ENCODE results near the gene NEURL3.
"Not testable (repeated sequence)": the region's sequence is repeated elsewhere in the genome, so short reads cannot be mapped to it uniquely, and the experiment has no call there.

NEURL3 gene

DNA sequence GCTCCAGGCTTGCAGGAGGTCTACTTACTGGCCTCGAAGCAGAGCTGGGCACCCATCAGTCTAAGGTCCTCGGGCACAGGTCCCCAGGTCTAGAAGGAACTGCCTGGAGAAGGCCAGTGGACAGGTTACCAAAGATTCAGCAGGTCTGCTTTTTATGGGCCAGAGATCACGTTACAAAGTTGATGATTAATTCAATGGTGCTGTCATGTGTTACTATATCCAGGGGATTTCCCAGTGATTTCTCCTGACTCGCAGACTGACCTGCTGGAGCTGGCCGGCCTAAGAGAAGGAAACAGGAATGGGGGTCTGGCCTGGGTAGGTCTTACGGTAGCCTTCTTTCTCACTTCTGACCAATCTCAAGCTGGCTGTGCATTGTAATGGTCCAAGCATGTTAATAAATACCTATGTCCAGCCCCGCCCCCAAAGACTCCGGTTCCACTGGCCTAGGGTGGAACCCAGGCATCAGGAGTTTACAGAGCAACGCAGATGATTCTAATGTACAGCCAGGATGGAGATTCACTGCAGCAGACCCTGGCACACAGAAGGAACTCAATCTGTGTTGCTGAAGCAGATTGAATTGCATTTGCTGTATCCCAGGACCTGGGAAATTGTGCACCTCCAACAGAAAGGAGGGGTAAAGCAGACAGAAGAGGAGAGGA, at the start of gene NEURL3:
Gene NEURL3, minus strand, starts transcription at position 127 of the 659 bp plus-strand sequence. Its CDS starts 71 bp downstream, at position 56.
- no peak for DNase-seq

DNA sequence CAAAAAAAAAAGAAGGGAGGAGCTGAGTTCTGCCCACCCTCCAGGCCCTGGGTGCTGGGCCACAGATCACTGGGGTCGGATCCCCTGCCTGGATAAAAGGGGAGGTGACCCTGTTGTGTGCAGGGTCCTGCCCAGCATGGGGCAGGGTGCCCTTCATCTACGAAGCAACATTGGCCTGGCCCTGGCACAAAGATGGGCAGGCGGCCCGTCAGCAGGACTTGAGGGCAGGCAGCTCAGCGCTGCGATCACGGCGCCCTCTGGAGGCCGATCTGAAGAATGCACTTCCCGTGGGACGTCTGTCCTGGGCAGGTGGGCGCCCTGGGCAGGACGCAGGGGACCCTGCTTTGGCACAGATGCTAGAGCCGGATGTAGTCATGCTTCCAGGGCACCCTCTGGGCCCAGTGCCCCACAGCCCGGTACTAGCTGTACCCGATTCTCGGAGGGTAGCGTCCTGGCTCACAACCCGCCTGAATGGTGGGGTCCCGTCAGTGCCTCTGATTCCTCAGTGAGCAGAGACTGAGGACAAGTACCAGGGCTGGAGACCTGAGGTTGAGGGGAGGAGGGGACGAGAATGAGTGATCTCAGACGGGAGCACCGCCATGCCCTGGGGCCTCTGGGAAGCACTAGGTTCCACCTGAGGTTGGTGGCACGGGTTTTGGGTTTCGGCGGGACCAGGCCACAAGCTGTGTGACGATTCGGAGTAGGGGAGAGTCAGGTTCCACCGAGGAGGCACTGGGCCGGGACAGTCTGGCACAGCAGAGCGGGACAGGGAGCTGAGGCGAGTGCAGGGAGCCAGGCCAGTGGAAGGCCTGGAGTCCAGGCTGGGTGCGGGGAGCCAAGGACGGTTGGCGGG, 49.4 kb upstream of the NEURL3 start:
- DNase-seq, result no peak

DNA sequence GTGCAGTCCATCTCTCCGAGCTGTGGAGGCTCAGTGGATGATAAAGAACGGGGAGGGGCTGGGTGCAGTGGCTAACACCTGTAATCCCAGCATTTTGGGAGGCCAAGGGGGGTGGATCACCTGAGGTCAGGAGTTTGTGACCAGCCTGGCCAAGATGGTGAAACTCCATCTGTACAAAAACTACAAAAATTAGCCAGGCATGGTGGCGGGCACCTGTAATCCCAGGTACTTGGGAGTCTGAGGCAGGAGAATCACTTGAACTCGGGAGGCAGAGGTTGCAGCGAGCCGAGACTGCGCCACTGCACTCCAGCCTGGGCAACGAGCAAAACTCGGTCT, 48.8 kb upstream of the NEURL3 start:
- DNase-seq, result not testable (repeated sequence)

DNA sequence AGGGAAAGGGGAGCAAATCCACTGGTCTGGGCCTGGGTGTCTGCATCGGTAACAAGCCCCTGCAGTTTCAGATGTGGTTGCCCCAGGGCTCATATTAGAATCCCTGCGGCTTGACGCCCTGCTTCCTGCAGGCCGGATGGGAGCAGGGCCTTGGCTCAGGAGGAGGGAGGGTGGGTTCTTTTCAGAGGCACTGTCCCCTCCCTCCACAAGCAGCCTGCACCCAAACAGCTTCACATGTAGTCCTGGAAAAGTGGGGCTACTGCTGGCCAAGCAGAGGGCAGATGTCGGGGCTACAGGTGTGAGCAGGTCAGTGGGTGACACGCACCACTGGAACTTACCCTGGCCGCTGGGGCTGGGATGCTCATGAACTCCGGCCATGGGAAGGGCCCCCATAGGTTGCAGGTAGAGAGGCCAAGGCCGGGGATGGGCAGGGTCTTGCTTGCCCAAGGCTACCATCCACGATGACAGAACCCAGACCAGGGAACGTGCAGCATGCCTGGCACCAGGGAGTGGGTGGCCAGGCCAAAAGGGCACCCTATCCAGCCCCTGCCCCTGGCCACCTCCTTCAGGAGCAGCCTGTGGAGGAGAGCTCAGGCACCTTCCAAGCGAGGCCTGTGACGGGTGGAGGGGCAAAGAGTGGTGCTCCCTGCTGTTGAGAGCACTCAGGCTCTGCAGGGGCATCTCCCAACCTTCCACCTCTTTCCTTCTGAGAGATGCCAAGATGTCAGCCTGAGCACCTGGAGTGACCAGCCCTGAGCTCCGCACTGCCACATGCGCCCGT, 48.2 kb upstream of the NEURL3 start:
- no peak for DNase-seq

- DNase-seq, result no peak
Observed at GRCh38 chr2:96552315-96553175, 47.4 kb upstream of the NEURL3 start.

- DNase-seq, result no peak
Observed at GRCh38 chr2:96551605-96552314, 46.6 kb upstream of the NEURL3 start.

DNA sequence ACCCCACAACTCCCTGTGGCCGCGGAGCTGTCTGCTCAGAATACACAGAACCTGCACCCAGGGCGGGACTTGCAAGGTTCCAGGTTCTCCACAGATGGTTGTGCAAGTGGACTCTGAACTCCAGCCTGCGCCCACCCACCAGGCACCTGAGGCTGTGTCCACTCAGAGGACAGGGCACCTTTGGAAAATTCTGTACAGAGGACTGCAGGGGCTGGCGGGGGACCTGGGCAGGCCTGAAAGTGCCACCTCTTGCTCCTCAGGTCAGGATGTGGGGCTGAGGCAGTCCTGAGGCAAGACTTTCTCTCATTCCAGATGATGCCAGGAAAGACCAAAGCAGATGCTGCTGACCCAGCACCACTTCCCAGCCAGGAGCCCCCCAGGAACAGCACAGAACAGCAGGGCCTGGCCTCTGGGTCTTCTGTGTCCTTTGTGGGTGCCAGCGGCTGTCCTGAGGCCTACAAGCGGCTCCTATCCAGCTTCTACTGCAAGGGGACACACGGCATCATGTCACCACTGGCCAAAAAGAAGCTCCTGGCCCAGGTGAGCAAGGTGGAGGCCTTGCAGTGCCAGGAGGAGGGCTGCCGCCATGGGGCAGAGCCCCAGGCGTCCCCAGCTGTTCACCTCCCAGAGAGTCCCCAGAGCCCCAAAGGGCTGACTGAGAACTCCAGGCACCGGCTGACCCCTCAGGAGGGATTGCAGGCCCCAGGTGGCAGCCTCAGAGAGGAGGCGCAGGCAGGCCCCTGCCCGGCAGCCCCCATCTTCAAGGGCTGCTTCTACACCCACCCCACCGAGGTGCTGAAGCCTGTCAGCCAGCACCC, 45.8 kb upstream of the NEURL3 start:
- DNase-seq, result no peak

DNA sequence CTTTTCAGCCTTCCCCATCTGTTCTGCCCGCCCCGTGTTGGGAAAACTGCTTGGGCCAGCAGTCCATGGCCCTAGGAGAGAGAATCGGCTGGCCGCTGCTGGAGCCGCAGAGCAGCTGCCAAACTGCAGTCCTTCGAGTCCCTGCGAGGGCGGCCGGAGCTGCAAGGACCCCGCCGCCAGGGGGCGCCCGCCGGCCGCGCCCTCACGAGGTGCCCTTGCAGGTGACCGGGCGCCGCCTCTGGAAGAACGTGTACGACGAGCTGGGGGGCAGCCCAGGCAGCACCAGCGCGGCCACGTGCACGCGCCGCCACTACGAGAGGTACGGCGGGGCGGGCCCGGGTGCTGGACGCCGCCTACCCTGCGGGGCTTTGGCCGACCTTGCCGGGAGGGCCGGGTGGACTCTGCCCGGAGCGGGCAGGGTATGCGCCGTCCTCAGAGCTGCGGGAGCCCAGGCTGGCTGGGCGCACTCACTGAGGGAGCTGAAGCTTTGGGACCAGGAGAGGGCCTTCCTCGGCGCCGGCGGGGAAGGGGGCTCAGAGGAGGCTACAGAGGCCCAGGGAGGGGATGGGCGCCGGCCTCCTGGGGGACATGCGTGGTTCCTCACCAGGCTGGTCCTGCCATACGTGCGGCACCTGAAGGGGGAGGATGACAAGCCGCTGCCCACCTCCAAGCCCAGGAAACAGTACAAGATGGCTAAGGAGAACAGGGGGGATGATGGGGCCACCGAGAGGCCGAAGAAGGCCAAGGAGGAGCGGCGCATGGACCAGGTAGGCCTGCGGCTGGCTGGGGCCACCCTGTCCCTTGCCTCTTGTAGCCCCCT, 45.0 kb upstream of the NEURL3 start:
- DNase-seq, result no peak

- DNase-seq, result no peak
Observed at GRCh38 chr2:96549466-96549785, 44.3 kb upstream of the NEURL3 start.

- no peak for DNase-seq
Observed at GRCh38 chr2:96548558-96549465, 43.7 kb upstream of the NEURL3 start.

DNA sequence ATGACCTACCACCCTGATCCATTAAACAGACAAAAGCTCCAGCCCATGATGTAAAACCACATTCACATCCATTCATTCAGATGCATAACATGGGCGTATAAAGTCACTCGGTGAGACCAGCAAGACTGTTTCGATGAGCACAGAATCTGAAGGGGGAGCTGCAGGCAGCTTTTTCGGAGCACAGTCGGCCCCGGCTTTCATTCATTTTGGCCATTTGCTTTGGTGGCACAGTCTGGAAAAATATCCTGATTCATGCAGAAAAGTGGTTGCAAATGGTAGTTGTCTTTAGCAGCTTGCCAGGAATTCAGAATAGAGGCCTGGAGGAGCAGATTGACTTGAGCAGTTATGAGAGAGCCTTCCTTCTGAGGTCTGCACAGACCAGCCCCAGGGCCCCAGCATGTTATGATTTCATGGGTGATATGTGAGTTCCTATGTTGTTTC, 42.6 kb upstream of the NEURL3 start:
- no peak for DNase-seq

DNA sequence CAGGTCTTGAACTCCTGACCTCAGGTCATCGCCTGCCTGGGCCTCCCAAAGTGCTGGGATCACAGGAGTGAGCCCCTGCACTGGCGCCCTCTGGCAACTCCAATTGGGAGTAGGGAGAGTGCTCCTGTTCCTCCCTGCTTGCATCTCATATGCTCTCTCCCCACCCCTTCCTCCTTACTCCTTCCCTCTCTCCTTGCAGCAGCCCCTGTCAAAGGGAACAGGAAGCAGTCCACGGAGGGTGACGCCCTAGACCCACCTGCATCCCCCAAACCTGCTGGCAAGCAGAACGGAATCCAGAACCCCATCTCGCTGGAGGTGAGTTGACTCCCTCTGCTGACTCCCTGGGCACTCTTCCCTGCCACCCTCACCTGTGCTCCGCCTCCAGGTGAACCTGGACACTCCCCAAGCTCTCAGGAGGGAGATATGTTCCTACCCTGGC, 42.1 kb upstream of the NEURL3 start:
- DNase-seq, result no peak

DNA sequence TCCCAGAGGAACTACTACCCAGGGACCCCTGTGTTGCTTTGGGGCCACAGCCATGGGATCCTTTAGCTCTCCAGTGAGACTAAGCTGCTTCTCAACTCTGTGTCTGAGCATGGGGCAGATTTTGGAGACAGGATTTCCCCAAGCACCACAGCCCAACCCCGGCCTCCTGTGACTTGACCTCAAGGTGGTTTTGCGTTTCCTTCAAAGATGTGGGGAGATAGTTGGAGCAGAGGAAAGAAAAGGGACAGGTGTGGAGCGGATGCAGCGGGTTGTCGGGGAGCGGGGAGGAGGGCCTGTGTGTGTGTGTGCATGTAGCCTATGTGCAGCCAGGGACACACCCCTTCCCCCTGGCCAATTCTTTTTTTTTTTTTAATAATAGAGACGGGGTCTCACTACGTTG, 41.6 kb upstream of the NEURL3 start:
- no peak for DNase-seq

GRCh38 chr2:96546321-96546720, 41.2 kb upstream of the NEURL3 start:
- DNase-seq, result no peak

DNA sequence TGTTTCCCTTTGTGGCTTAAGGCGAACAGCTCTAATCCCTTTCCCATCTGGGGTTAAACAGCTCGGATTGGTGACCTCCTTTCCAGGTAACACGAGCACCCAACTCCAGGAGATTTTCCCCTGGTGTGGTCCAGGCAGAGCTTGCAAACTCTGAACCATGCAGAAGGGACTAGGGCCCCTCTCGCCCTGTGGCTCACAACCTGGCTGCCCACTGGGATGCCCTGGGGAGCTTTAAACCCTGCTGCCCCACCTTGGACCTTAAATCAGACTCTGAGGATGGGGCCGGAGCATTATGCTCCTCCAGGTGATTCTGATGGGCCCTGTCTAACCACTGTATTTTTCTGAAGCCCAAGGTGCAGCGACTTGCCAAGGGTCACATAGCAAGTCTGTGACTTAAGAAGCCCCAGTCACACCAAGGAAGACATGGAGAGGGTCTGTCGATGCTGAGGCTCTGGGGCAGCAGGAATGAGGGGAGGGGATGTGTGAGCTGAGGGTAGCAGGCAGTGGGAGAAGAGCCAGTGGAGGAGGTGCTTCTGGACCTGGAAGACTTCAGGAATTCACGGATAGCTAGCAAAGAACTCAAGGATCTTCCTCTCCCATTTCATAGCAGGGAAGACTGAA, 37.3 kb upstream of the NEURL3 start:
- no peak for DNase-seq

DNA sequence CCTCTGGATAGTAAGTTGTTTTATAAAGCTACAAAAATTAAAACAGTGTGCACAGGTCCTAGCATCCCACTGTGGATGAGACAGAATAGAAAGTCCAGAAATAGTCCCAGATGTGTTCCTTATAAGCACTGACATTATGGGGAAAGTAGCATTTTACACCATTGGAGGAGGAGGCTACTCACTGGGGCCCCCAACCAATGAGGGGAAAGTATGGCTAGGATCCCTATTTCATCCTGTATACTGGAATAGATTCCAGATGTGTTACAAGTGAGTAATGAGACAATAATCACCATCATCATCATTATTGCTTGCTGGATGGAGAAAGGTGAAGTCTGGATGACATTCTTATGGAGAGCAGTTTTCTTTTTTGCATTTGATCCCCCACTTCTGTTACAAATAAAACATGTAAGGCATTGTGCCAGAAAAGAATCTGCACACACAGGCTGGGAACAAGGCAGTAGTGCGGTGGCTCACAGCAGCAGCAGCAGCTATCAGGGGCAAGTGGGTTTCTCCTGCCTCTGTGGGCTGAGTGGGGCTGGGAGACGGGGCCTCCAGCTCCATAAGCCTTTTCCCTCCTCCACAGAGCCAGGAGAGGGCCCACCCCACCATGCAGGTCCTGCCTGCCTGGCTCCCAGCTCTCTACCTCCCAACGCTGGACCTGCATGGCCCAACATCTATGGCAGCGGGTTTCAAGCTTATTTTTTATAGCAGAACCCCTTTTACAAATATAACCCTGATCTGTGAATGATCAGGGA, 36.4 kb upstream of the NEURL3 start:
- DNase-seq, result no peak

- no peak for DNase-seq
Observed at GRCh38 chr2:96540136-96540535, 35.0 kb upstream of the NEURL3 start.

All from KG1 (cell line).